Body of pancreas (tissue), 4 donors: Measurements from ENCODE around the gene VEGFD.

Experiments used
- POLR2A ChIP-seq, 3 donors: fragments of 450-650 bp; IDR thresholded peaks; one replicate each; pipeline ENCODE4 v1.6.1; 2016; ENCODE audit warnings: antibody characterized with exemption in 3 of 3, mild to moderate bottlenecking in 2 of 3
- TF ChIP-seq, protein P1 (sequence below), 7 experiments: fragments of 450-650 bp in 4 of 7; fragments of 200-600 bp in 3 of 7; sonication (generic) in 3 of 7; IDR thresholded peaks; one replicate each; pipeline ENCODE4 v1.5.1; 2016 to 2019; ENCODE audit warnings: antibody characterized with exemption in 7 of 7

DNA sequence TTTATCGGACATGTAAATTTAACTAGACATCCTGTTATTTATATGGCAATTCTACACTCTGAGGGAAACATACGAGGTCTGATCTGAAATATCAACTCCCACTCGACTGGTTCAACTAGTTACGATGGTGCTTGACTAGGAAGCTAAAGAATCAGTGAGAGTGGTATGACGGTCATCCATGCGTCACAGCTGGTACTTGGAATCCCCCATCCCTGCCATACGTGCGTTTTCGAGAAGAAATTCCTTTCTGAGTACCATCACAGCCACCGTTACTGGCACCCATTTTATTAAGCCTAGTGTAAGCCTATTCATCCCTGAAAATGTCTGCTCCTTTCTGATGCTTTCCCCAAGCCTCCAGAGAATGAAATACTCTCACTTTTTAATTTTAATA, 48.2 kb downstream of the VEGFD start:
- TF ChIP-seq, protein P1, sequence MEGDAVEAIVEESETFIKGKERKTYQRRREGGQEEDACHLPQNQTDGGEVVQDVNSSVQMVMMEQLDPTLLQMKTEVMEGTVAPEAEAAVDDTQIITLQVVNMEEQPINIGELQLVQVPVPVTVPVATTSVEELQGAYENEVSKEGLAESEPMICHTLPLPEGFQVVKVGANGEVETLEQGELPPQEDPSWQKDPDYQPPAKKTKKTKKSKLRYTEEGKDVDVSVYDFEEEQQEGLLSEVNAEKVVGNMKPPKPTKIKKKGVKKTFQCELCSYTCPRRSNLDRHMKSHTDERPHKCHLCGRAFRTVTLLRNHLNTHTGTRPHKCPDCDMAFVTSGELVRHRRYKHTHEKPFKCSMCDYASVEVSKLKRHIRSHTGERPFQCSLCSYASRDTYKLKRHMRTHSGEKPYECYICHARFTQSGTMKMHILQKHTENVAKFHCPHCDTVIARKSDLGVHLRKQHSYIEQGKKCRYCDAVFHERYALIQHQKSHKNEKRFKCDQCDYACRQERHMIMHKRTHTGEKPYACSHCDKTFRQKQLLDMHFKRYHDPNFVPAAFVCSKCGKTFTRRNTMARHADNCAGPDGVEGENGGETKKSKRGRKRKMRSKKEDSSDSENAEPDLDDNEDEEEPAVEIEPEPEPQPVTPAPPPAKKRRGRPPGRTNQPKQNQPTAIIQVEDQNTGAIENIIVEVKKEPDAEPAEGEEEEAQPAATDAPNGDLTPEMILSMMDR (IDR thresholded peaks at IDR 0.05): no peak
- no peak for TF ChIP-seq POLR2A (IDR thresholded peaks at IDR 0.05)
